GM18526 (cell line): ENCODE data around the gene CLDN10.

Source experiments
- POLR2A ChIP-seq: IDR thresholded peaks from 3 replicates; pipeline ENCODE4 v1.6.1; 2011; ENCODE audit not compliant: insufficient read length; ENCODE audit errors: extremely low read depth

The CLDN10 gene, protein sequence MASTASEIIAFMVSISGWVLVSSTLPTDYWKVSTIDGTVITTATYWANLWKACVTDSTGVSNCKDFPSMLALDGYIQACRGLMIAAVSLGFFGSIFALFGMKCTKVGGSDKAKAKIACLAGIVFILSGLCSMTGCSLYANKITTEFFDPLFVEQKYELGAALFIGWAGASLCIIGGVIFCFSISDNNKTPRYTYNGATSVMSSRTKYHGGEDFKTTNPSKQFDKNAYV

GRCh38 chr13:95552539-95553441, at the start of gene CLDN10:
Gene CLDN10, plus strand, starts transcription at chr13:95552720. Its CDS starts 34 bp downstream, at chr13:95552754.
- no peak for TF ChIP-seq POLR2A

DNA sequence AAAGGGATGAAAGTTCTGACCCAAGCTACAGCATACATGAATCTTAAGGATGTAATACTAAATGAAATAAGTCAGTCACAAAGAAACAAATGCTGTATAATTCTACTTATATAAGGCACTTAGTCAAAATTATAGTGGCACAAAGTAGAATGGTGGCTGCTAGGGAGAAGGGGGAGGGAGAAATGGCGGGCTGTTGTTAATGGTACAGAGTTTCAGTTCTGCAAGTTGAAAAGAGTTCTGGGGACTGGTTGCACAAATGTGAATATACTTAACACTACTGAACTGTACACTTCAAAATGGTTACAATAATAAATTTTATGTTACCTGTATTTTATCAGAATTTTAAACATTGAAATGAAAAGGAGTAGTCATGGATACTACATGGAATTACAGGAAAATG, 48.9 kb upstream of the CLDN10 start:
- TF ChIP-seq POLR2A = no peak

DNA sequence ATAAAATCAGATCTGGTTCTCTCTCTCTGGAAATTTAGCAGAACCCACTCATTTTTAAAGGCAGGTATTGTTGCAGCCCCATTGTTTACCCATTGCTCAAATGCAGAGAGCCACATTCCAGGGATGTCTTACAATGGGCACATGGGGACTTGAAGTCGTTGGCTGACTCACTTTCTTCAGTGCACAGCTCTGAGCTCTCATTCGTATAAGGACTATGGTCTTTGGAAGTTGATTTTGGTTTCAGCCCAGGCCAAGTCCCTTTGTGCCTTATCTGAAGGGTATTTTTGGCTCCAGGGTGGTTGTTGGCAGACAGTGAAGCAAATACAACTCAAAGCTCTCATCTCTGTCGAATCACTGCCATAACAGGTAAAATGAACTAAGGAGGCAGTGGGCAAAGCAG, 47.3 kb upstream of the CLDN10 start:
- no peak for TF ChIP-seq POLR2A

GRCh38 chr13:95505986-95506385, 46.5 kb upstream of the CLDN10 start:
- no peak for TF ChIP-seq POLR2A

DNA sequence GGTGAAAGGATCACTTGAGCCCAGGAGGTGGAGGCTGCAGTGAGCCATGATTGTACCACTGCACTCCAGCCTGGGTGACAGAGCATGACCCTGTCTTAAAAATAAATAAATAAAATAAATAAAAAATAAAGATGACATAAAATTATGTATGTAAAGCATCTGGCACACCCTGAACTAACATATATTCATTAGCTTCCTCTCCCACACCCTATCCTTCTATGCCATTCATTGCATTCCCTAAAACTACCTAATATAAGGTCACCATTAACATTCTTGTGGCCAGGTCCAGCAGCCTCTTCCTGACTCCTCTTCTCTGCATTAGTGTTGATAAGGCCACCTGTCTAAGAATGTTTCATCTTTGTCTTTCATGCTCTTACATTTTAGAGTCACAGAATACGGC, 44.5 kb upstream of the CLDN10 start:
- no peak for TF ChIP-seq POLR2A

DNA sequence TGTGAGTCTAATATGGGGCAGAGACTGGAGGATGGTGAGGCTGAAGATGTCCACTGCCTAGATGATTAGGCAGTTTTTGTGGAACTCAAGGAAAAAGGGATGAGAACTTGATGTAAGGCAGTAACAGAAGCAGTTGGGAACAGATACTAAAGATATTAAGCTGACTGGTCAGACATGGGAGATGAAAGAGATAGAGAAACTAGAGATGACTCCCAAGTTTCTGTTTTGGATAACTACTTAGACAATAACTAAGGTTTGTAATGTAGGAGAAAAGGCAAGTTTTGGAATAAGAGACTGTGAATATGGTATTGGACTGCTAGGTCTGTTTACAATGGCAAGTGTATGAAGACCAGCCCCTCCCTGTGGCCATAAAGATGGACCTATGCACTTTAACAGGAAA, 43.5 kb upstream of the CLDN10 start:
- no peak for TF ChIP-seq POLR2A

GRCh38 chr13:95509521-95510310, 42.8 kb upstream of the CLDN10 start:
- TF ChIP-seq POLR2A = no peak

DNA sequence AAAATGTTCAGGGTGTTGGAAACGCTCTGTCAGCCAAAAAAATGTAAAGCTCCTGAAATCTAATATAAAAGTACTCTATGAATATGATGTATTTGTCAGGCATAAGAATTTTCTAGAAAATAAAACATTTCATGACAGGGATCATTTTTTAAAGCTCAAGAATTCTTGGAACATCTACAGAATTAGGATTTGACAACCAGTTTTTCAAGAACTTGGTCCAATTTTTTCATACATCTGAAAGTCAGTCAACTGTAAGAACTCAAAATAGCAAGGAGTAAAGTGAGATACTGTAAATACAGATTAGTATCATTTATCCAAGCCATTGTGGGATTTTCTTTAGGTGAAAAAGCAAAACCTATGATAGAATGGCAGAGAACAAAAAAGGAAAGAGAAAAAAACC, 41.6 kb upstream of the CLDN10 start:
- no peak for TF ChIP-seq POLR2A

- no peak for TF ChIP-seq POLR2A
Measured at GRCh38 chr13:95512424-95512823, 40.1 kb upstream of the CLDN10 start.

DNA sequence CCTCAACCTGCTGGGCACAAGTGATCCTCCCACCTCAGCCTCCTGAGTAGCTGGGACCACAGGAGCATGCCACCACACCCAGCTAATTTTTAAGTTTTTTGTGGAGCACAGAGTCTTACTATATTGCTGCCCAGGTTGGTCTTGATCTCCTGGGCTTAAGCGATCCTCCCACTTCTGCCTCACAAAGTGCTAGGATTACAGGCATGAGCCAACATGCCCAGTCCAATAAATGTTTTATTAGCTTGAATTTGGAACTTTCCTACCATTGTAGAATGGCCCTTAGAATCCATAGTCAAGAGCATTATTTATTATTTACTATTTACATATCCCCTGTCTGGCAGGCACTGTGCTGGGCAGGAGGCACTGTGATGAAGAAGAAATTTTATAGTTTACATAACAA, 39.6 kb upstream of the CLDN10 start:
- TF ChIP-seq POLR2A = no peak

DNA sequence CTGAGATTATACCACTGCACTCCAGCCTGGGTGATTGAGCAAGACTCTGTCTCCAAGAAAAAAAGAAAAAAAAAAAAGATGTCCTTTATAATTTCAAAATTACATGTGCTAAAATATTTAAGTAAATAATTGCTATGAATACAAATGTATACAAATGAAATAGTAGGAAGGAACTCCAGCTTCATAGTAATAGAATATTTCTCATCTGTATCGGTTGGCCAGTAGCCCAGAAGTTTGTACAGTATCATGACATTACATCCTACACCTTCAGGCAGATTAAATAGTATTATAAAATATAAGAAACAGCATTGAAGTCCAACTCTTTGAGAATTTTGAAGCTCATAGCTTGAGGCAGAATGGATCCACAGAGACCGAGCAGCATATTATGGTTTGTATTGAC, 36.5 kb upstream of the CLDN10 start:
- no peak for TF ChIP-seq POLR2A

DNA sequence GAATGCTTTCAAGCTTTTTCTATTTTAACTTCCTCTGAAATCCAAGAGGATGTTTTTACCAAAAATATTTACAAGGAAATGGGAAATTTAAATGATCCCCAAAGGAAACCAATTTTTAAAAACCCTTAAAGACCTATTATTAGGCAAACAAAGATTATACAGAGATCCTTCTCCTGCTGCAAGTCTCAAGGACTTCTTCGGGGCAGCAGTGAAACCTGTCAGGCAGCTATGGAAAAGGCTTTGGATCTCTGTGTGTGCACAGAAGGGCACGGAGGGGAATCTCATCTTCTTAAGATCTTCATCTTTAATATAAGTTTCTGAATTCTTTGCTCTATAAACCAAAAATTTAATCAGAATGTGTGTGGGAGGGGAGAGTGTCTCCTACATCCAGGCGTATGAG, 36.0 kb upstream of the CLDN10 start:
- TF ChIP-seq POLR2A = no peak

- TF ChIP-seq POLR2A = no peak
Measured at GRCh38 chr13:95523598-95523997, 28.9 kb upstream of the CLDN10 start.

- no peak for TF ChIP-seq POLR2A
Measured at GRCh38 chr13:95524264-95524901, 28.1 kb upstream of the CLDN10 start.

GRCh38 chr13:95527955-95528354, 24.6 kb upstream of the CLDN10 start:
- TF ChIP-seq POLR2A = no peak
